LNCAP (cell line): ENCODE data around the gene NR5A1.
A peak's percentile ranks its signal among the peaks of the same experiment; 100 is the strongest.

Experiments used
- CTCF ChIP-seq: fragments of 450-650 bp; IDR thresholded peaks from 2 replicates; pipeline ENCODE4 v1.5.1; 2017; ENCODE audit warnings: mild to moderate bottlenecking

The NR5A1 gene

GRCh38 chr9:124544535-124544934 is 37.3 kb upstream of the NR5A1 start:
- no peak for TF ChIP-seq CTCF

GRCh38 chr9:124541824-124542223 is 34.6 kb upstream of the NR5A1 start:
- TF ChIP-seq CTCF, result no peak

GRCh38 chr9:124537926-124538325 is 30.7 kb upstream of the NR5A1 start:
- TF ChIP-seq CTCF, result no peak

- TF ChIP-seq CTCF, result no peak
Measured at GRCh38 chr9:124535846-124536245, 28.6 kb upstream of the NR5A1 start.

GRCh38 chr9:124532897-124533296 is 25.7 kb upstream of the NR5A1 start:
- 0 out of 2 replicates have a peak, but pooled peaks have one; percentile 8 for TF ChIP-seq CTCF

GRCh38 chr9:124531115-124531514 is 23.9 kb upstream of the NR5A1 start:
- no peak for TF ChIP-seq CTCF

GRCh38 chr9:124530246-124530645 is 23.0 kb upstream of the NR5A1 start:
- no peak for TF ChIP-seq CTCF

- TF ChIP-seq CTCF, result no peak
Measured at GRCh38 chr9:124527781-124528180, 20.6 kb upstream of the NR5A1 start.
